ENCODE data around the gene COPS7B. TPM values are rescaled to one million over a fixed set of nuclear protein-coding genes. Genes with fewer than 3 reads are reported as not detected.

Gene COPS7B
- total RNA-seq, 1 experiment from 2014 or later = 45.9 TPM

DNA sequence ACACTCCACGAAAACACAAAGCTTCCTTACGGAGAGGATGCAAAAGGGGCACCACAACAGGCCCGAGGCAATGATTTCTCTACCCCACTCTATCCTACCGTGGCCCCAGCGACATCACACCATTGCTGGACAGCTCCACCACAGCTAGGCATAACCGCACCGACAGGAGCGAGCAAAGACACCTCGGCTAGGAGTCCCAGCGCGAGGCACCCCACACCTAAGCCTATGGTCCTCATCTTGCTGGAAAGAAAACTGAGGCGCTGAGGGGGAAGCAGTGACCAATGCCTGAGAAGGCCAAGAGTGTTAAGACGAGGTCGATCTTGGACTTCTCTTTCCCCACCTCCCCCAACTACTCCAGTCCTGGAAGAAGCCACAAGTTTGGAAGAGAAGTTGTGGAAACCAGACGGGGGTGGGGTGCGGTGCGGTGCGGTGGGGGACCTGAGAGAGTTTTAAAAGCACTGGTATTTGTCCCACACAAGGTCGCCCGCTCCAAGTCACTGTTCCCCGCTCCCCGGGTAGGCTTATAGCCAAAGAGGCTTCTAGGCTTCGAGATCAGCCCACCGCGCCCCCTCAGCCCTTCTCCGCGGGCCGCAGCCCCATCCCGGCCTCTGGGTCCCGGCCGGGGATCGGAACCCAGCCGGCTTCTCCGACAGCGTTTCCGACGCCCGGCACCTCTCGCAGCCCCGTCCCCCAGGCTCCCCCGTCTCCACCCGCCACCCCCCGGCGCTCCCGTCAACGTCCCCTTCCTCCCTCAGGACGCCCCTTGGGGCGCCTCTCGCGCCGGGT is 5.9 kb upstream of the COPS7B start:
- H3K27ac ChIP-seq = no peak overlapping the region; the same call in 1 of the 2 replicates
- peak; percentile 36 to 39 for DNase-seq
- H3K9me3 ChIP-seq (replicated peaks) = no peaks in the 10 kb centered on the region

DNA sequence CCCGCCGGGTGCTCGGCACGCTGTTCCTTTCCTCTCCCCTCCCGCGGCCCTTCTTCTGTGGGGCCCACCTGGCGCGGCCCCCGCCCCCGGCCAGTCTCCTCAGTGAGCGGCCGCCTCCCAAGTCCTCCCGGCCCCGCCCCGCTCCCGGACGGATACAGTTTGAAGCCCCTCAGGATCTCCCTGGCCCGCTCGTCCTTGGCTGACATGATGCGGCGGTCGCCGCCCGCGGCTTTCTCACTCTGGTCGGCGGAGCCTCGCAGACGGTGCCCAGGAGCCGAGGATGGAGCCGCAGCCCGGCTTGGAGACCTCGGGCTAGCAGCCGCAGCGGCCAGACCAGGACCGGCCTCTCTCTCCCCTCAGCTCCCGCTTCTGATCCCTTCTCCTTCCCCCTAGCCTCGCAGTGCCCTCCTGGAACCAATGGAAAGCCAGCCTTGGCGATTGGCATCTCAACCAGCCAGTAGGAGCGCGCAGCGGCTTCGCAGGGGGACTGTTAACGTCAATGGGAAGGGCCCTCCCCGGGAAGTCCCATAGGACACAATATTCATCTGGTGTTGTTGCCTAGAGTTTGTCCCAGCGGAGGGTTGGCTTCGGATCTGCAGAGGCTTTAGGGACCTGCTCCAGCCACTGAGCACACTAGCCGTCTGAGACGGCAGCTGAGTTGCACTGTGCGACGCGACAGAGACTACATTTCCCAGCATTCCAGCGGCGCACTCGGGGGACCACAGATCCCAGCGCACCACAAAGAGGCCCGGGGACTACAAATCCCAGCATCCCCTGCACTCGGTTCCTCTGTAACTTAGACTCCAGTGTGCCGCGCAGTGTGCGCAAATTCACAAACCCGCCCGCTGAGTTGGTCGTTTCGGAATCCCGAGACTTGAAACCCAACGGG is 5.1 kb upstream of the COPS7B start, which contains the start of gene PDE6D:
TSS of gene PDE6D (minus strand) at position 374 of the 889 bp plus-strand sequence. CDS start at position 206, 168 bp downstream.
- Histone ChIP-seq H3K27ac (peak within 1 kb of the TSS; percentile 16; the same call in 1 of the 2 replicates), H3K27me3 (no peaks in the 10 kb centered on the region), H3K36me3 (no peaks in the 10 kb centered on the region), H3K4me3 (peak within 1 kb of the TSS; percentile 91), H3K4me1 (peaks cover 10% of the 10 kb centered on the region; the same call in 1 of the 2 replicates), H3K9me3 (replicated peaks) (no peaks in the 10 kb centered on the region)
- DNase-seq = peak; percentile 99

More for the DNA sequence above, 5.9 kb upstream of the COPS7B start:
- Histone ChIP-seq H3K27me3 (no peaks in the 10 kb centered on the region), H3K36me3 (no peaks in the 10 kb centered on the region), H3K4me3 (peak overlapping the region; percentile 91), H3K4me1 (peaks cover 6% of the 10 kb centered on the region; the same call in 1 of the 2 replicates)

DNA sequence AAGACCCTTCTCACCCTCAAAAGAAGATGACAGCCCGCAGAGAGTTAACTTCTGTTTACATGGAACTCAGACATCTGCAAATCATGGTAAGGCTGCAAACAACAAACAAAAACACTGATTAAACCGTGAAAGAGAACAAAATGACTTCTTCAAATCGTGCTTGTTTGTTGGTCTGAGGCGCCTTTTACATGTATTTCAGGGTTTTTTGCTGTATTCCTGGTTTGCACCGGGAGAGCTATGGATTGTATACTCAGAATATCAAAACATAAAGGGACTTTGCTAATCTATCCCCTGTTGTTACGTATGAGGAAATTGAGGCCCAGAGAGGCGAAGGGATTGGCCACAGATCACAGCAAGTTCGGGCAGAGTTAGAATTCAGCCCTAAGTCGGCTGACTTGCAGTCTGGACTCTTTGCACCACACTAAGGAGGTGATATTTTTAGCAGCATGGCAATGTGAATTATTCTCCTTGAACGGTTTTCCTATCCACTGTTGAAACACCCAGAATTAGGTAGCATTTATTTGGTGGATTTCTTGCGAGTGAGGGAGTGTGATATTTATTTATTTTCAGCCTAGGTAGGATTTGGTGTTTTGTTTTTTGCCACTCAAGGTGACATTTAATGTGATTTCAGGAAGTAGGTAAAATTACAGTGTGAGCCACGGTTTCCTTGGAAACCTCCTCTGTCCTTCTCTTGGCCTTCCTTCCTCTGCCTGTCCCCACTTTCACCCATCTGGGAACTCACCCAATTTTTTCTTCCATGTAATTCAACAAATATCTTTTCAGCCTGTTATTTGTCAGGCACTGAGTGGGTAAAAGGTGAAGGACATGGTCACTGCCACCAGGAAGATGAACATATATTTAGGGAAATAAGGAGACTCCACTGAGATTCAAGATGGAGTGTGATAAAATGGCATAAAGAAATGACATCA is 4.2 kb upstream of the COPS7B start:
- peaks cover 11% of the 10 kb centered on the region; the same call in 1 of the 2 replicates for H3K4me1 ChIP-seq
- no peaks in the 10 kb centered on the region for H3K27me3 ChIP-seq
- DNase-seq = peak in 1 of 2 experiments; percentile 27
- no peaks in the 10 kb centered on the region for H3K9me3 ChIP-seq (replicated peaks)
- H3K4me3 ChIP-seq = peak overlapping the region; percentile 91
- no peak overlapping the region; the same call in 1 of the 2 replicates for H3K27ac ChIP-seq
- H3K36me3 ChIP-seq = no peaks in the 10 kb centered on the region

DNA sequence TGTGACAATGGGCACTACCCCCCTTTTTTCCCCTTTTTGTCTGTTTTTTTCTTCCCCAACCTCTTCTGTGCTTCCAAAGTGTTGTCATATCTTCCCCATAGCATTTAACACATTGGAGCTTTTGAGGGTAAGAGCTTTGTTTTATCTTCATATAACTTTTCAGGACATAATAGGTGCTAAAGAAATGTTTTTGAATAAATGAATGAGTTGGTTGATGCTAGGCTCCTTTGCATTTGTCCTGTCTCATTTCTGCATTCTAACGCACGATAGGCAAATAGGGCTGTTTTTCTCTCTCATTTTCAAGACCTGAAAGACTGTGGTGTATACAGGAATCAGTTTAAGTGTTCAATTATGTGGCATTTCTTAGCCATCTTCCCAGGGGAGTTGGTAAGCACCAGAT is 832 bp upstream of the COPS7B start:
- peaks cover 10% of the 10 kb centered on the region; the same call in 1 of the 2 replicates for H3K4me1 ChIP-seq
- H3K27ac ChIP-seq = no peak overlapping the region
- H3K9me3 ChIP-seq (replicated peaks) = no peaks in the 10 kb centered on the region
- peaks cover 12% of the 10 kb centered on the region for H3K36me3 ChIP-seq
- peak overlapping the region; percentile 93 for H3K4me3 ChIP-seq
- H3K27me3 ChIP-seq = no peaks in the 10 kb centered on the region
- DNase-seq = no peak

DNA sequence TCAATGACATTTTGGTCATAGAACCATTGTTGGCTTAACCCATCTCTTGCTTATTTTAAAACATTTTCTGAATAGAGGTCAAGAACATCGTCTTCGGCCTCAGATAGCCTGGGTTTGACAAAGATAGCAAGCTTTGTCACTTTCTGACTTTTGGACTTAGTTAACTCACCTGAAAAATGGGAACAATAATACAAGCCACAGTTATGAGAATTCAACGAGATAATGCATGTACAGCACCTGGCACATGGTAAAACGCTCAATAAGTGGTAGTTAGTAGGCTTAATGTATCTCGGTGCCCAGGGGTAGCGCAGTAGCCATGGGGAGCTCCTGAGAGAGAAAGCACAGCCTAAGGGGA is 446 bp upstream of the COPS7B start:
- peak overlapping the region; percentile 93 for H3K4me3 ChIP-seq
- no peaks in the 10 kb centered on the region for H3K27me3 ChIP-seq
- H3K27ac ChIP-seq = peak overlapping the region; percentile 56; the same call in 1 of the 2 replicates
- peaks cover 10% of the 10 kb centered on the region; the same call in 1 of the 2 replicates for H3K4me1 ChIP-seq
- DNase-seq = no peak
- H3K9me3 ChIP-seq (replicated peaks) = no peaks in the 10 kb centered on the region
- H3K36me3 ChIP-seq = peaks cover 12% of the 10 kb centered on the region

DNA sequence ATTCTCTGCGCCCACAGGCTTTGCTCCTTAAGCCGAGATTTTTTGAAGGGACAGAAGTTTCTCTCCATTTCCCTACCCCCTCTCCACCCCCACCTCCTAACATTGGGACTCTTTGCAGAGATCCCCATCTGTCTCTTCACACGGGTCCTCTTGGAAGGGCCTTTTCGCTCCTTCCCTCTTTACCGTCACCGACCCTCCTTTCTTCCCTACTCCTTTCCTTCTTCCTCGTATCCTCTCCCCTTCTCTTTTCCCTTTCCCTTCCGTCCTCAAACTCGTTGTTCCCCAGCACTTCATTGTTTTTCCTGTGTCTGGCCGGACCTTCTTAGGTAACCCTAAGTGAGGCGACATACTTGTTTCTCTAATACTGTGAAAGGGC is 660 bp downstream of the COPS7B start:
- Histone ChIP-seq H3K27ac (no peak overlapping the region; the same call in 1 of the 2 replicates), H3K27me3 (no peaks in the 10 kb centered on the region), H3K4me3 (peak overlapping the region; percentile 93), H3K9me3 (replicated peaks) (no peaks in the 10 kb centered on the region), H3K36me3 (peaks cover 22% of the 10 kb centered on the region), H3K4me1 (peaks cover 10% of the 10 kb centered on the region; the same call in 1 of the 2 replicates)
- no peak for DNase-seq

DNA sequence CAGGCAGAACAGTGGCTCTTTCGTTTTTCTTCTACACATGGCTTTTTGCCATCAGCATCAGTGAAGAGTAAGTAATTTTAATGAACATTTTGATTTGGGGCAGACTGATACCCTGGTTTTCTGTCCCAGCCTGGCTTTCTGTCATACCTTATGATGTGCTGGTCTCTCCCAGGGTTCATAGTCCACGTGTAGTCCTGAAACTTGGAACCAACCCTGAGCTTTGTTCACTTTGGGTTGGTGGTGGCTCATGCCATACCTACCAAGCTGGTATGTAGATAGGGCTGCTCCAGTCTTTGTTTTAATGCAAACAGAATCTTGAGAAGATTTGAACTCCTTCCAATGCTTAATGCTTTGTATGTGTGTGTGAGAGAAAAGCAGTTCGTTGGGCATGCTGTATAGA is 4.9 kb downstream of the COPS7B start:
- H3K27ac ChIP-seq = no peak overlapping the region
- no peak overlapping the region for H3K4me3 ChIP-seq
- DNase-seq = no peak
- H3K4me1 ChIP-seq = peaks cover 3% of the 10 kb centered on the region; the same call in 1 of the 2 replicates
- peaks cover 34% of the 10 kb centered on the region for H3K36me3 ChIP-seq
- no peaks in the 10 kb centered on the region for H3K9me3 ChIP-seq (replicated peaks)
- H3K27me3 ChIP-seq = no peaks in the 10 kb centered on the region

DNA sequence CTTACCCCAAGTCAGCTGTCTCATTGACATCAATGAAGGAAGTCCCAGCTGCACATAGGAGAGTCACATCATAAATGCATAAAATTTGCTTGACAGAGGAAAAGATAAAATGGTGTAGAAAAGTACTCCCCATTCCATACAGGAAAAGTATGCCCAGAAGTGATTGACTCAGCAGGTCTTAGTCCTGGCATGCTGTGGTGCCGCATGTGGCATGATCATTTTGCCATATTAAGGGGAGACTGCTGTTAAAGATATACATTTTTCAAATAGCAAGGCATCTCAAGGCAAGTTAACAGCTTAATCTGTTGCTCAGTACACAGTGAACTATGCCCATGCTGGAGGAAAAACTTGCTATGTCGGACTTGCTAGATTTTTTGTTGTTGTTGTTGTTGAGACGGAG is 8.1 kb downstream of the COPS7B start:
- Histone ChIP-seq H3K4me1 (no peaks in the 10 kb centered on the region; the same call in 1 of the 2 replicates), H3K27ac (no peak overlapping the region), H3K27me3 (no peaks in the 10 kb centered on the region), H3K9me3 (replicated peaks) (no peaks in the 10 kb centered on the region), H3K4me3 (no peak overlapping the region), H3K36me3 (peaks cover 42% of the 10 kb centered on the region)
- no peak for DNase-seq

DNA sequence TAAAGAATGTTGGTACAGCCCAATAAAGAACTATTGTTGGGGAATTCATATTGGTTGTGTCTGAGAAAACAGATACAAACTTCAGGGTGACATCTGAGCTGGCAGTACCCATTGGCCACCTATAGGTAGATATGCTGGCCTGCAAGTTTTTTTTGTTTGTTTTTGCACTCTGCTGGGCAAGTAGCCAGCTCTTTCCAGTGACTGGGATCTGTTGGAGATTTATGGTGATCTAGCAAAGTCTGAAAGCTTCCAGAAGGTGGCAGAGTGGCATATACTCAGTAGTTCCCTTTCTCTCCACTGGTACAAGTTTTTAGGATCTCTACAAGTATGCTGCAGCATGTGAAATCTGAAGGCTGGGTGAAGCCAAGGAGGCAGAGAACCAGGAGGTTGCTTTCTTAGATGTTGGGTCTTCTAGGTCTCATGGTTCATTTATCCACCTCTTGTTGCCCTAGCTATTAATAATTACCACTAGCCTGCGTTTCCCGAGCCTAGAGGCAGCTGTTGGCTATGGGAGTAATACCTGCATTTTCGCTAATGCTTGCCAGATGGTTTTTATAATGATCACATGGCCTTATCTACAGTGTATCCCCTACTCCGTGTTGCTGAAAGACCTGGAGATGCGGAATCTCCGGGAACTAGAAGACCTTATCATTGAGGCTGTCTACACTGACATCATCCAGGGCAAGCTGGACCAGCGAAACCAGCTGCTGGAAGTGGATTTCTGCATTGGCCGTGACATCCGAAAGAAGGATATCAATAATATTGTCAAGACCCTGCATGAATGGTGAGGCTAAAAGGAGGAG is 9.5 kb downstream of the COPS7B start:
- Histone ChIP-seq H3K27ac (no peak overlapping the region), H3K27me3 (no peaks in the 10 kb centered on the region), H3K9me3 (replicated peaks) (no peaks in the 10 kb centered on the region), H3K4me1 (no peaks in the 10 kb centered on the region; the same call in 1 of the 2 replicates), H3K36me3 (peaks cover 48% of the 10 kb centered on the region), H3K4me3 (no peak overlapping the region)
- peak; percentile 24 to 31 for DNase-seq

DNA sequence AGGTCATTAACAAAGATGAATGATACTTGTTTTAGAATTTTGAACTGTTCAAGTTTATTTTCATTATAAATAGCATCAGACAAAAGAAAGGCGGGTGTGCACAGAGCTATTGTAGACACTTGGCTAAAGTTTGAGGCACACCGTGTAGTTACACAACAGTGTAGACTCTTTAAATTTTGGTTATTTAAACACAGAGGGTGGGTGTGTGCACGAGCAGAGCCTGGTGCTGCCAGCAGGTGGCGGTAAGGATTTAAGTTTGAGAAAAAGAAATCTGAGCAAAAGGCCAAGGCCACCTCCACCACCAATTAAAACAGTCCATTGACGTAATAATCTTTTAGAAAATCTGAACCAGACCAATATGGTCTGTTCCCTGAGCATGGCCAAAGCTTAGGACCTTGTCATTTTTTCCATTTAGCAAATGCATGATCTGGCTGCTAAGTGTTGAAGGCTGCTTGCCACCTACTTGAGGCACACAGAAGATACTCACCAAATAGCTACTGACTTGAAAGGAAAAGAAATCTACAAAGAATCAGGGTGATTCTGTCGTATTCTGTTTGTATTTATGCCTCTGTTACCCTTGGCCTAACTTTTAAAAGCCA is 14.3 kb downstream of the COPS7B start:
- Histone ChIP-seq H3K27ac (no peak overlapping the region), H3K36me3 (peaks cover 35% of the 10 kb centered on the region), H3K4me1 (no peaks in the 10 kb centered on the region; the same call in 1 of the 2 replicates), H3K4me3 (no peak overlapping the region), H3K9me3 (replicated peaks) (no peaks in the 10 kb centered on the region), H3K27me3 (no peaks in the 10 kb centered on the region)
- DNase-seq = peak; percentile 55 to 58

DNA sequence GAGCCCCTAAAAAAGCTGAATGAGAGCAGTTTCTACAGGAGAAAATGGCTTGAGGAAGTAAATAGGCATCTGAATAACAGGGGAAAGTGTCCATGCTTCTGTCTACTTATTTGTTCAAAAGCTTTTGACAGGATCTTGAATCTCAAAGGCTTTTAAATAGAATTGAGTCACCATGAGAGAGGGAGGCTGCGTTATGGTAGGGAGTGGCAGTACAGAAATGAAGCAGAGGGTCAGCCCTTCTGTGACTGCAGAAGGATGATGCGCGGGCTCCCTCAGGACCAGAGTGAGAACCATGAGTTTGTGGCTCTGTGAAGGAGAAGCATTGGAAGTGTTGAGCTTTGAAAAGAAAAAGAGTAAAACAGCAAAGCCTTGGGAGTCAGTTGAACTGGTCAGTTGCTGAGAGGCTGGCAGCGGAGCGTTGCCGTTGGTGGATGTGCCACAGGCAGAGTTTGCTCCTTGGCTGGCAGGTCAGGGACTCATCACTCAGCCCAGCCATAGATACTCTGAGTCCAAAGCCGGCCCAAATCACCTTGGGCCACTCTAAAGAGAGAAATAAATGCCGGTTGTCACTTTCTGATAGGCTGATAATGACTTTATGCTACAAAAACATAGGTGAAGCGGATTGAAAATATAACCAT is 17.4 kb downstream of the COPS7B start:
- H3K9me3 ChIP-seq (replicated peaks) = no peaks in the 10 kb centered on the region
- no peaks in the 10 kb centered on the region for H3K27me3 ChIP-seq
- H3K36me3 ChIP-seq = peaks cover 21% of the 10 kb centered on the region
- no peaks in the 10 kb centered on the region for H3K4me1 ChIP-seq
- no peak for DNase-seq
- no peak overlapping the region for H3K27ac ChIP-seq
- no peak overlapping the region for H3K4me3 ChIP-seq

DNA sequence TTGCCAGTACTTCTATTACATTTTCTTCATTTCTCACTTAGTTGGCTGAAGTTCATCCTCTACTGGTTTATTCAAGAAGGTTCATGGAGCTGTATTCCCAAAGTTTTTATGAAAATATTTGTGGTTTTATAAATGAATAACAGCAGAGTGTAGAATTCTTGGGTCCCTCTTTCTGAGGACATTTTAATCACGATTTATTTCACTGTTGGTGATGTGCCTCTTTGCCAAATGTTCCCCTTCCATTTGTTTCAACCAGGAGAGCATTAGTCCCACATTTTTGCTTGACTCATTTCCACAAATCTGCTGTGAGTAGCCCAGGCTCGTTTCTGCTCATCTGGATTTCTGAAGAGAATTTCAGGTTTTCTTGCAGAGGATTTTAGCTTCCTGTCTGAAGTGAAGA is 20.8 kb downstream of the COPS7B start:
- no peak overlapping the region for H3K4me3 ChIP-seq
- no peaks in the 10 kb centered on the region for H3K27me3 ChIP-seq
- no peak for DNase-seq
- H3K27ac ChIP-seq = no peak overlapping the region
- no peaks in the 10 kb centered on the region for H3K9me3 ChIP-seq (replicated peaks)
- H3K36me3 ChIP-seq = peaks cover 13% of the 10 kb centered on the region
- H3K4me1 ChIP-seq = no peaks in the 10 kb centered on the region

DNA sequence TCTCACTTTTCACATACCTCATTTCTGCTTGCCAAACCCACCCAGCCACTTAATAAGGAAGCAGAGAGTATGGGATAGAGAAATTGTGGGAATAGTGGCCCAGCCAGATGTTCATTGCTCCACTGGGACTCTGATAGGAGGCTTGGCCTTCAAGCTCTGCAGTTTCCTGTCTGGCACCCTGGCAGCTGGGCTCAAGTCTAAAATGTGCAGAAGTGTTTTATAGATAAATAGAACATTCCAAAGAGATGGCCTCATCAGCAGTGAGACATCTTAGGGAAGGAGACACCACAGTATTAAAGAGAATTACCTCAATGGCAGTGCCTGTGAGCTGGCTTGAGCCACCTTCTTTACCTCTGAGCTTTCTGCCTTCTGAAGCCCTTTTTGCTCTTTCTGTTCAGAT is 24.7 kb downstream of the COPS7B start:
- Histone ChIP-seq H3K9me3 (replicated peaks) (no peaks in the 10 kb centered on the region), H3K4me1 (no peaks in the 10 kb centered on the region), H3K27ac (no peak overlapping the region), H3K4me3 (no peak overlapping the region), H3K27me3 (no peaks in the 10 kb centered on the region), H3K36me3 (peaks cover 10% of the 10 kb centered on the region)
- peak in 1 of 2 experiments; percentile 10 for DNase-seq
